Measurements from ENCODE around the gene EXOSC5. TPM values are rescaled to one million over a fixed set of nuclear protein-coding genes. Genes with fewer than 3 reads are reported as not detected.
A peak's percentile ranks its signal among the peaks of the same experiment; 100 is the strongest.

EXOSC5 gene
- total and polyA plus RNA-seq, 2 of the 4 experiments (the other 2 are of a cell fraction) = 19.0 to 25.2 TPM

- H4K5ac ChIP-seq (ENCODE audit: low read depth, low read length) = peak within 1 kb of the TSS; percentile 89
- H4K8ac ChIP-seq (ENCODE audit: low read depth in 2 of 2, low read length in 2 of 2) = peak within 1 kb of the TSS; percentile 45 to 97
- no peak within 1 kb of the TSS for H2BK20ac ChIP-seq (ENCODE audit: low read depth, low read length)
- H3K4me1 ChIP-seq (ENCODE audit: control insufficient read depth, insufficient read depth, low read length) = no peaks in the 10 kb centered on the region; the same call in 1 of the 2 replicates
- H3K23ac ChIP-seq (ENCODE audit: low read depth, low read length) = peak within 1 kb of the TSS; percentile 66; the same call in 1 of the 2 replicates
- no peak within 1 kb of the TSS for H2AK5ac ChIP-seq (ENCODE audit: low read depth, low read length)
- BruUV-seq (replicated peaks) = no TSS peak
- H3K4ac ChIP-seq (ENCODE audit: low read depth, low read length) = peak within 1 kb of the TSS; percentile 93
- H3K9me1 ChIP-seq (ENCODE audit: insufficient read depth, low read length) = no peaks in the 10 kb centered on the region; the same call in 1 of the 2 replicates
- no peaks in the 10 kb centered on the region for H4K20me1 ChIP-seq (ENCODE audit: insufficient read depth, low read length)
- H3K9ac ChIP-seq (ENCODE audit: low read depth, low read length) = peak within 1 kb of the TSS; percentile 82
- 0% methylated on average over 32 of the region's 40 CpGs; no CpG with 5 or more reads in 1 of the 2 experiments for whole genome bisulfite sequencing, 2 experiments (ENCODE audit: extremely low coverage in 2 of 2, insufficient read length in 1 of 2)
- peaks cover 8% of the 10 kb centered on the region; the same call in 1 of the 2 replicates for H3K36me3 ChIP-seq (ENCODE audit: control insufficient read depth, insufficient read depth, low read length)
- H3K4me3 ChIP-seq (ENCODE audit: insufficient read depth, low read depth, low read length) = peak within 1 kb of the TSS; percentile 82
- H3K56ac ChIP-seq (ENCODE audit: extremely low read depth, insufficient read depth, low read length) = peak within 1 kb of the TSS; percentile 81
- H3K79me1 ChIP-seq (ENCODE audit: low read depth in 1 of 2, low read length in 2 of 2) = peaks cover 9 to 21% of the 10 kb centered on the region in 2 experiments
- H2AK9ac ChIP-seq (replicated peaks; ENCODE audit: low read depth, low read length, poor library complexity) = peak within 1 kb of the TSS; percentile 59
- peak within 1 kb of the TSS; percentile 77 for H3K4me2 ChIP-seq (ENCODE audit: low read depth, low read length)
- H2BK15ac ChIP-seq (ENCODE audit: low read depth, low read length) = no peak within 1 kb of the TSS; the same call in 2 of the 3 replicates
- DNase-seq (peak; percentile 97), ATAC-seq (ENCODE audit: low read depth) (peak; percentile 99)
- peak within 1 kb of the TSS; percentile 85 for H2BK5ac ChIP-seq (ENCODE audit: low read depth, low read length, poor library complexity, severe bottlenecking)
- peak within 1 kb of the TSS; percentile 78; the same call in 1 of the 2 replicates for H3K14ac ChIP-seq (replicated peaks; ENCODE audit: low read depth, low read length)
- intact Hi-C loops (cut with micrococcal nuclease) = no loop called here
- H4K91ac ChIP-seq (ENCODE audit: insufficient read depth, low read depth, low read length) = peak within 1 kb of the TSS; percentile 94
- in situ Hi-C loops (cut with MboI; ENCODE audit: low sequenced_read_pairs) = loop anchor here (5.0 kb wide), 1 partner anchor 133 kb away; no protein-coding TSS in a partner anchor
- CTCF ChIA-PET = interaction anchor here (0.7 to 2.5 kb wide), 4 partner anchors 9 to 131 kb away, joined by 3 to 10 read pairs (median 4); no protein-coding TSS in a partner anchor
- H2BK120ac ChIP-seq (ENCODE audit: low read depth, low read length) = peak within 1 kb of the TSS; percentile 72
- no peaks in the 10 kb centered on the region for H3K9me3 ChIP-seq (ENCODE audit: control insufficient read depth, insufficient read depth, low read length)
- POLR2A ChIA-PET (ENCODE audit: unreplicated experiment) = interaction anchor here (0.6 kb wide), 1 partner anchor 9 kb away, joined by 8 read pairs; no protein-coding TSS in a partner anchor
- H3K27me3 ChIP-seq (ENCODE audit: control insufficient read depth, insufficient read depth, low read length) = no peaks in the 10 kb centered on the region
- peak within 1 kb of the TSS; percentile 90 for H3K27ac ChIP-seq (ENCODE audit: insufficient read depth, low read length)
- H3K18ac ChIP-seq (ENCODE audit: low read depth, low read length) = peak within 1 kb of the TSS; percentile 74; the same call in 1 of the 2 replicates
- peak within 1 kb of the TSS; percentile 98 for H2AFZ ChIP-seq (replicated peaks; ENCODE audit: low read length, poor library complexity)
- dilution Hi-C loops (cut with HindIII; ENCODE audit: low sequenced_read_pairs, unreplicated experiment) = no loop called here
- TF ChIP-seq SMC3 (IDR thresholded peaks at IDR 0.05; ENCODE audit: low read depth, low read length) (no peak), USF2 (IDR thresholded peaks at IDR 0.05; ENCODE audit: low read depth, low read length) (peak; percentile 4; the same call in 1 of the 2 replicates), RCOR1 (IDR thresholded peaks at IDR 0.05; ENCODE audit: insufficient replicate concordance, low read length) (no peak), CHD1 (IDR thresholded peaks at IDR 0.05; ENCODE audit: low read depth, low read length) (no peak), MAZ (IDR thresholded peaks at IDR 0.05; ENCODE audit: borderline replicate concordance, low read depth, low read length) (peak; percentile 50; the same call in 1 of the 2 replicates), CEBPB (IDR thresholded peaks at IDR 0.05; ENCODE audit: low read depth, low read length) (peak; percentile 94), RFX5 (IDR thresholded peaks at IDR 0.05; ENCODE audit: low read depth, low read length) (no peak), MAFK (IDR thresholded peaks at IDR 0.05; ENCODE audit: low read depth, low read length) (no peak), MXI1 (IDR thresholded peaks at IDR 0.05; ENCODE audit: borderline replicate concordance, low read depth, low read length) (peak; percentile 45; the same call in 1 of the 2 replicates), NFE2L2 (IDR thresholded peaks at IDR 0.05; ENCODE audit: low read depth, low read length) (no peak), ELK1 (IDR thresholded peaks at IDR 0.05; ENCODE audit: borderline replicate concordance, low read depth, low read length) (0 out of 2 replicates have a peak, but pooled peaks have one; percentile 32)
- TF ChIP-seq, protein P1, sequence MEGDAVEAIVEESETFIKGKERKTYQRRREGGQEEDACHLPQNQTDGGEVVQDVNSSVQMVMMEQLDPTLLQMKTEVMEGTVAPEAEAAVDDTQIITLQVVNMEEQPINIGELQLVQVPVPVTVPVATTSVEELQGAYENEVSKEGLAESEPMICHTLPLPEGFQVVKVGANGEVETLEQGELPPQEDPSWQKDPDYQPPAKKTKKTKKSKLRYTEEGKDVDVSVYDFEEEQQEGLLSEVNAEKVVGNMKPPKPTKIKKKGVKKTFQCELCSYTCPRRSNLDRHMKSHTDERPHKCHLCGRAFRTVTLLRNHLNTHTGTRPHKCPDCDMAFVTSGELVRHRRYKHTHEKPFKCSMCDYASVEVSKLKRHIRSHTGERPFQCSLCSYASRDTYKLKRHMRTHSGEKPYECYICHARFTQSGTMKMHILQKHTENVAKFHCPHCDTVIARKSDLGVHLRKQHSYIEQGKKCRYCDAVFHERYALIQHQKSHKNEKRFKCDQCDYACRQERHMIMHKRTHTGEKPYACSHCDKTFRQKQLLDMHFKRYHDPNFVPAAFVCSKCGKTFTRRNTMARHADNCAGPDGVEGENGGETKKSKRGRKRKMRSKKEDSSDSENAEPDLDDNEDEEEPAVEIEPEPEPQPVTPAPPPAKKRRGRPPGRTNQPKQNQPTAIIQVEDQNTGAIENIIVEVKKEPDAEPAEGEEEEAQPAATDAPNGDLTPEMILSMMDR (conservative IDR thresholded peaks at IDR 0.05; ENCODE audit: low read depth, low read length) = peak; percentile 51
These were observed 42.5 kb upstream of the EXOSC5 start, which contains the start of gene DMAC2 for GRCh38 chr19:41439441-41440222. Gene DMAC2 (minus strand): TSS chr19:41439912. CDS start chr19:41439899, 13 bp downstream.
